ENCODE data around the gene OBI1.

Gene OBI1

GRCh38 chr13:78600280-78600883, 58.6 kb downstream of the OBI1 start:
- Histone ChIP-seq H3K9me3 (ENCODE audit: low read length) (no peaks in the 10 kb centered on the region), H3K4me1 (ENCODE audit: insufficient read depth, low read length, severe bottlenecking) (peaks cover 14% of the 10 kb centered on the region), H3K9me2 (ENCODE audit: low read depth, low read length) (no peaks in the 10 kb centered on the region), H2AFZ (ENCODE audit: low read length) (no peak overlapping the region), H3K27me3 (ENCODE audit: insufficient read depth, low read length) (no peaks in the 10 kb centered on the region; the same call in 1 of the 2 replicates), H3K4me3 (ENCODE audit: low read depth, low read length, poor library complexity, severe bottlenecking) (no peak overlapping the region), H3K36me3 (ENCODE audit: insufficient read depth, low read length) (peaks cover 7% of the 10 kb centered on the region; the same call in 1 of the 2 replicates), H3K27ac (ENCODE audit: low read depth, low read length, poor library complexity, severe bottlenecking) (no peak overlapping the region), H3K9ac (ENCODE audit: low read length) (no peak overlapping the region), H3K79me2 (ENCODE audit: insufficient read depth, low read length) (no peaks in the 10 kb centered on the region), H3F3A (ENCODE audit: insufficient read depth, low read length) (no peaks in the 10 kb centered on the region), H3K4me2 (ENCODE audit: low read length) (no peak overlapping the region), H4K20me1 (ENCODE audit: insufficient read depth, low read length) (no peaks in the 10 kb centered on the region; the same call in 1 of the 2 replicates)
- TF ChIP-seq EZH2 (IDR thresholded peaks at IDR 0.05; ENCODE audit: borderline replicate concordance, low read length) (no peak), CTCF (IDR thresholded peaks at IDR 0.05; ENCODE audit: low read length) (no peak)

- no peak overlapping the region for H2AFZ ChIP-seq (ENCODE audit: low read length)
- H3K36me3 ChIP-seq (ENCODE audit: insufficient read depth, low read length), result peaks cover 7% of the 10 kb centered on the region; the same call in 1 of the 2 replicates
- H3K4me3 ChIP-seq (ENCODE audit: low read depth, low read length, poor library complexity, severe bottlenecking), result no peak overlapping the region
- H4K20me1 ChIP-seq (ENCODE audit: insufficient read depth, low read length), result no peaks in the 10 kb centered on the region; the same call in 1 of the 2 replicates
- H3K9me2 ChIP-seq (ENCODE audit: low read depth, low read length), result no peaks in the 10 kb centered on the region
- TF ChIP-seq CTCF (IDR thresholded peaks at IDR 0.05; ENCODE audit: low read length), result no peak
- TF ChIP-seq EZH2 (IDR thresholded peaks at IDR 0.05; ENCODE audit: borderline replicate concordance, low read length), result no peak
- H3K27ac ChIP-seq (ENCODE audit: low read depth, low read length, poor library complexity, severe bottlenecking), result no peak overlapping the region
- peaks cover 14% of the 10 kb centered on the region for H3K4me1 ChIP-seq (ENCODE audit: insufficient read depth, low read length, severe bottlenecking)
- H3K9me3 ChIP-seq (ENCODE audit: low read length), result no peaks in the 10 kb centered on the region
- H3K4me2 ChIP-seq (ENCODE audit: low read length), result no peak overlapping the region
- no peak overlapping the region for H3K9ac ChIP-seq (ENCODE audit: low read length)
- H3K27me3 ChIP-seq (ENCODE audit: insufficient read depth, low read length), result no peaks in the 10 kb centered on the region; the same call in 1 of the 2 replicates
- H3F3A ChIP-seq (ENCODE audit: insufficient read depth, low read length), result no peaks in the 10 kb centered on the region
- H3K79me2 ChIP-seq (ENCODE audit: insufficient read depth, low read length), result no peaks in the 10 kb centered on the region
Measured at GRCh38 chr13:78599645-78600279, 59.2 kb downstream of the OBI1 start.

GRCh38 chr13:78598966-78599644, 59.9 kb downstream of the OBI1 start:
- TF ChIP-seq CTCF (IDR thresholded peaks at IDR 0.05; ENCODE audit: low read length) (no peak), EZH2 (IDR thresholded peaks at IDR 0.05; ENCODE audit: borderline replicate concordance, low read length) (no peak)
- Histone ChIP-seq H3K27ac (ENCODE audit: low read depth, low read length, poor library complexity, severe bottlenecking) (no peak overlapping the region), H3K9ac (ENCODE audit: low read length) (no peak overlapping the region), H2AFZ (ENCODE audit: low read length) (no peak overlapping the region), H4K20me1 (ENCODE audit: insufficient read depth, low read length) (no peaks in the 10 kb centered on the region; the same call in 1 of the 2 replicates), H3K79me2 (ENCODE audit: insufficient read depth, low read length) (no peaks in the 10 kb centered on the region), H3F3A (ENCODE audit: insufficient read depth, low read length) (no peaks in the 10 kb centered on the region), H3K36me3 (ENCODE audit: insufficient read depth, low read length) (peaks cover 7% of the 10 kb centered on the region; the same call in 1 of the 2 replicates), H3K4me1 (ENCODE audit: insufficient read depth, low read length, severe bottlenecking) (peaks cover 11% of the 10 kb centered on the region), H3K4me3 (ENCODE audit: low read depth, low read length, poor library complexity, severe bottlenecking) (no peak overlapping the region), H3K27me3 (ENCODE audit: insufficient read depth, low read length) (no peaks in the 10 kb centered on the region; the same call in 1 of the 2 replicates), H3K4me2 (ENCODE audit: low read length) (no peak overlapping the region), H3K9me2 (ENCODE audit: low read depth, low read length) (no peaks in the 10 kb centered on the region), H3K9me3 (ENCODE audit: low read length) (no peaks in the 10 kb centered on the region)
